ENCODE measurements around the gene PIM1. TPM values are rescaled to one million over a fixed set of nuclear protein-coding genes. Genes with fewer than 3 reads are reported as not detected.
"Not testable (repeated sequence)": the region's sequence is repeated elsewhere in the genome, so short reads cannot be mapped to it uniquely, and the experiment has no call there.

Gene PIM1
- total RNA-seq, 2 experiments from 2014 or later, result 432 to 449 TPM

DNA sequence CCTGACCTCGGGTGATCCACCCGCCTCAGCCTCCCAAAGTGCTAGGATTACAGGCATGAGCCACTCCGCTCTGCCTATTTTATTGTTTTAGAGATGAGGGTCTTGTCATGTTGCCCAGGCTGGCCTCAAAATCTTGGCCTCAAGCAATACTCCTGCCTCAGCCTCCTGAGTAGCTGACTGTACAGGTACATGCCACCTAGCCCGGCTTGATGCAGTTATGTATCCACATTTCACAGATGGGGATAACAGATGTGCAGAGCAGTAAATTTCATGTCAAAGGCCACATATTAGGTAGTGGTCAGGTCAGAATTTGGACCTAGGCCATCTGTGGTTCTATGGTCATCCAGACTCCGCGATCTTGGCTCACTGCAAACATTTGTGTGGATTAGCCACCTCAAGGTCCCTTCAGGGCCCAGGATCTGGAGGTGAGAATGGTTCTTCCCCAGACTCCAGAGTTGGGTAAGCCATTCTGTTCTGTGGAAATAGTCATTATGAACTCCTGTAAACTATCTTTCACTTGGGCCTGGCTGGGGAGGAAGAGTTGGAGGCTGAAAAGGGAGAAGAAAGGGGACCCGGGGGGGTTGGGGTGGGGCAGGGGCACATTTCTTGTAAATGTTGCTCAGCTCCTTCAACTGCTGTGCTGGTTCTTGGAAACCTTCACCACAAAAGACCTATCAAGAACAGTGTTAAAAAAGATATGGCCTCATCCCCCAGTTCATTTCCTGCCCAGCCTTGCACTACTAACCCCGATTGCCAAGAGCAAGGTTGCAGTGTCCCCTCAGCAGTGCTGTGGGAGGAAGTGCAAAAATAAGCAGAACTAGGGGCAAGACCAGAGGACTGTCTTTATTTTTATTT, 13.0 kb downstream of the PIM1 start:
- ChIA-PET CTCF (interaction anchor here (0.7 to 18.8 kb wide), 6 partner anchors 11 to 416 kb away, joined by 3 to 584 read pairs (median 53); partner anchors contain the start of gene PIM1), POLR2A (interaction anchor here (0.7 to 6.9 kb wide), 8 partner anchors 10 to 158 kb away, joined by 3 to 128 read pairs (median 4); partner anchors contain the start of gene PIM1)
- Mint-ChIP-seq H3K36me3 (ENCODE audit: low read depth) (peaks cover 25% of the 10 kb centered on the region), H3K4me1 (ENCODE audit: low read depth) (peaks cover 73% of the 10 kb centered on the region), H3K4me3 (peak overlapping the region; percentile 36), H3K27me3 (ENCODE audit: low read depth) (no peaks in the 10 kb centered on the region), H3K9me3 (ENCODE audit: insufficient read depth) (peaks cover 6% of the 10 kb centered on the region), H3K27ac (peak overlapping the region; percentile 96)
- ATAC-seq (peak; percentile 95), DNase-seq (peak; percentile 89)

DNA sequence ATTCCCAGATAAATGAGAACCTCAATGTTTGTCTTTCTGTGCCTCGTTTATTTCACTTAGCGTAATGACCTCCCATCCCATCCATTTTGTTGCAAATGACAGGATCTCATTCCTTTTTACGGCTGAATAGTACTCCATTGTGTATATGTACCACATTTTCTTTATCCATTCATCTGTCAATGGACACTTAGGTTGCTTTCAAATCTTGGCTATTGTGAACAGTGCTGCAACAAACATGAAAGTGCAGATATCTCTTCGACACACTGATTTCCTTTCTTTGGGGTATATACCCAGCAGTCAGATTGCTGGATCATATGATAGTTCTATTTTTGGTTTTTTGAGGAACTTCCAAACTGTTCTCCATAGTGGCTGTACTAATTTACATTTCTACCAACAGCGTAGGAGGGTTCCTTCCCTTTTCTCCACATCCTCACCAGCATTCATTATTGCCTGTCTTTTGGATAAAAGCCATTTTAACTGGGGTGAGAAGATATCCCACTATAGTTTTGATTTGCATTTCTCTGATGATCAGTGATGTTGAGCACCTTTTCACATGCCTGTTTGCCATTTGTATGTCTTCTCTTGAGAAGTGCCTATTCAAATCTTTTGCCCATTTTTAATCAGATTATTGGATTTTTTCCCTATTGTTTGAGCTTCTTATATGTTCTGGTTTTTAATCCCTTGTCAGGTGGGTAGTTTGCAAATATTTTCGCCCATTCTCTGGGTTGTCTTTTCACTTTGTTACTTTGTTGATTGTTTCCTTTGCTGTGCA, 16.2 kb downstream of the PIM1 start:
- CTCF ChIA-PET, result interaction anchor here (0.9 to 4.8 kb wide), 10 partner anchors 9 to 167 kb away, joined by 3 to 53 read pairs (median 16); partner anchors contain the start of gene PIM1
- not testable (repeated sequence) for DNase-seq; ATAC-seq; H3K9me3 Mint-ChIP-seq (ENCODE audit: insufficient read depth); H3K27me3 Mint-ChIP-seq (ENCODE audit: low read depth); H3K4me3 Mint-ChIP-seq
- Mint-ChIP-seq H3K36me3 (ENCODE audit: low read depth) (peaks cover 26% of the 10 kb centered on the region), H3K27ac (peak overlapping the region; percentile 77), H3K4me1 (ENCODE audit: low read depth) (peaks cover 75% of the 10 kb centered on the region)
- POLR2A ChIA-PET, result interaction anchor here (1.6 to 5.8 kb wide), 5 partner anchors 10 to 137 kb away, joined by 7 to 74 read pairs (median 28); partner anchors contain the start of gene PIM1

- peaks cover 73% of the 10 kb centered on the region for H3K4me1 Mint-ChIP-seq (ENCODE audit: low read depth)
- H3K36me3 Mint-ChIP-seq (ENCODE audit: low read depth), result peaks cover 22% of the 10 kb centered on the region
- DNase-seq (no peak), ATAC-seq (no peak)
- H3K27me3 Mint-ChIP-seq (ENCODE audit: low read depth), result no peaks in the 10 kb centered on the region
- H3K9me3 Mint-ChIP-seq (ENCODE audit: insufficient read depth), result peaks cover 6% of the 10 kb centered on the region
- CTCF ChIA-PET, result interaction anchor here (0.9 to 4.8 kb wide), 12 partner anchors 10 to 169 kb away, joined by 3 to 53 read pairs (median 12); partner anchors contain the start of gene PIM1
- H3K4me3 Mint-ChIP-seq, result peak overlapping the region; percentile 38
- H3K27ac Mint-ChIP-seq, result peak overlapping the region; percentile 94
- POLR2A ChIA-PET, result interaction anchor here (0.7 to 5.8 kb wide), 9 partner anchors 11 to 313 kb away, joined by 3 to 74 read pairs (median 7); partner anchors contain the start of genes MTCH1, PIM1 and TBC1D22B
These were observed 17.5 kb downstream of the PIM1 start for GRCh38 chr6:37187321-37188022.

DNA sequence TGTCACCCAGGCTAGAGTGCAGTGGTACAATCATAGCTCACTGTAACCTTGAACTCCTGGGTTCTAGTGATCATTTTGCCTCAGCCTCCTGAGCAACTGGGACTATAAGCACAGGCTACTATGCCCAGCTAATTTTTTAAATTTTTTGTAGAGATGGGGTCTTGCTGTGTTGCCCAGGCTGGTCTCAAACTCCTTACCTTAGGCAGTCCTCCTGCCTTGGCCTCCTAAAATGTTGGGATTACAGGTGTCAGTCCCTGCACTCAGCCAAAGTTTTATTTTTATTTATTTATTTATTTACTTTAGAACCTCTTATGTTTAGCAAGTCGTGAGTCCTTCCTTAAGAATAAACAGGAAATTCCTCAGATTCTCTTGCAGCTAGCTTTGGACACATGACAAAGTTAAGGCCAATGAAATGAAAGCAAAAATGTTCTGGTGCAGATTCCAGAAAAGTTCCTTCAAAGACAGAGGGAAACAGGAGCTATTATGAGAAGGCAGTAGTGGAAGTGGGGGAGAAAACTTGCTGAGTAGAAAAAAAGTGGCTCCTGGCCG, 19.1 kb downstream of the PIM1 start:
- no peak overlapping the region for H3K4me3 Mint-ChIP-seq
- POLR2A ChIA-PET, result interaction anchor here (0.9 to 5.8 kb wide), 6 partner anchors 12 to 244 kb away, joined by 3 to 74 read pairs (median 6); partner anchors contain the start of gene CMTR1
- peaks cover 72% of the 10 kb centered on the region for H3K4me1 Mint-ChIP-seq (ENCODE audit: low read depth)
- peaks cover 18% of the 10 kb centered on the region for H3K36me3 Mint-ChIP-seq (ENCODE audit: low read depth)
- ATAC-seq (no peak), DNase-seq (no peak)
- CTCF ChIA-PET, result interaction anchor here (0.7 to 4.8 kb wide), 11 partner anchors 12 to 171 kb away, joined by 3 to 53 read pairs (median 6); no protein-coding TSS in a partner anchor
- peaks cover 6% of the 10 kb centered on the region for H3K9me3 Mint-ChIP-seq (ENCODE audit: insufficient read depth)
- H3K27ac Mint-ChIP-seq, result peak overlapping the region; percentile 85
- H3K27me3 Mint-ChIP-seq (ENCODE audit: low read depth), result no peaks in the 10 kb centered on the region

DNA sequence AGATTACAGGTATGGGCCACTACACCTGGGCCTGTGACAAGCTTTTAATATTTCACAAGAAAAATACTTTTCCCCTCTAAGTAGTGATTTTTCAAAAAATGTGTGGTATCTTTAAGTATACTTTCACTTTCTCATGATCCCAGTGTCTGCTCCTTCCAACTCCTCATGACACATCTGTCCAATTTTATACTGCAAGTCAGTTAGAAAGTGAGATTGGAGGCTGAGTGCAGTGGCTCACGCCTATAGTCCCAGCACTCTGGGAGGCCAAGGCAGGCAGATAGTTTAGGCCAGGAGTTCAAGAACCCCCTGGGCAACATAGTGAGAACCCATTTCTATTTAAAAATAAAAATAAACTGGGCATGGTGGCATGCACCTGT, 20.2 kb downstream of the PIM1 start:
- peak overlapping the region; percentile 85 for H3K27ac Mint-ChIP-seq
- peaks cover 76% of the 10 kb centered on the region for H3K4me1 Mint-ChIP-seq (ENCODE audit: low read depth)
- DNase-seq, result no peak
- ChIA-PET CTCF (interaction anchor here (1.1 to 4.8 kb wide), 7 partner anchors 10 to 172 kb away, joined by 3 to 53 read pairs (median 6); no protein-coding TSS in a partner anchor), POLR2A (interaction anchor here (0.6 to 5.8 kb wide), 9 partner anchors 12 to 243 kb away, joined by 3 to 74 read pairs (median 4); partner anchors contain the start of gene CMTR1)
- no peaks in the 10 kb centered on the region for H3K27me3 Mint-ChIP-seq (ENCODE audit: low read depth)
- ATAC-seq, result peak; percentile 45
- peaks cover 21% of the 10 kb centered on the region for H3K36me3 Mint-ChIP-seq (ENCODE audit: low read depth)
- peaks cover 6% of the 10 kb centered on the region for H3K9me3 Mint-ChIP-seq (ENCODE audit: insufficient read depth)
- peak overlapping the region; percentile 12 for H3K4me3 Mint-ChIP-seq

DNA sequence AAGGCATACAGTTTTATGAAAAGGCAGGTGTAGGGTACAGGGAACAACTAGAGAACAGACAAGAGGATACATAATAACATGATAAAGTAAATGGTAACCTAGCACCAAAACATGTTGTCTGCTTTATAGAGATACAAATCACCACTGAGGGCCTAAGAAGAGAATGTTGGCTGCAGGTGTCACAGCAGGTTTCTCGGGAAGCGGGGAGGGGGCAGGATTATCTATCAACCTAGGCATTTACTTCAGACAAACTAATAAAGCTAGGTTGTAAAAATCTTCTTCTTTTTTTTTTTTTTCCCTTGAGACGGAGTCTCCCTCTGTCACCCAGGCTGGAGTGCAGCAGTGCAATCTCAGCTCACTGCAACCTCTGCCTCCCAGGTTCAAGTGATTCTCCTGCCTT, 22.7 kb downstream of the PIM1 start:
- CTCF ChIA-PET, result interaction anchor here (2.0 to 9.0 kb wide), 3 partner anchors 16 to 174 kb away, joined by 10 to 85 read pairs (median 22); no protein-coding TSS in a partner anchor
- peaks cover 12% of the 10 kb centered on the region for H3K36me3 Mint-ChIP-seq (ENCODE audit: low read depth)
- no peaks in the 10 kb centered on the region for H3K9me3 Mint-ChIP-seq (ENCODE audit: insufficient read depth)
- H3K27me3 Mint-ChIP-seq (ENCODE audit: low read depth), result no peaks in the 10 kb centered on the region
- no peak overlapping the region for H3K4me3 Mint-ChIP-seq
- peaks cover 53% of the 10 kb centered on the region for H3K4me1 Mint-ChIP-seq (ENCODE audit: low read depth)
- ATAC-seq (peak; percentile 13), DNase-seq (no peak)
- POLR2A ChIA-PET, result interaction anchor here (0.6 to 1.1 kb wide), 2 partner anchors 18 to 144 kb away, joined by 3 to 4 read pairs; no protein-coding TSS in a partner anchor
- H3K27ac Mint-ChIP-seq, result peak overlapping the region; percentile 74

DNA sequence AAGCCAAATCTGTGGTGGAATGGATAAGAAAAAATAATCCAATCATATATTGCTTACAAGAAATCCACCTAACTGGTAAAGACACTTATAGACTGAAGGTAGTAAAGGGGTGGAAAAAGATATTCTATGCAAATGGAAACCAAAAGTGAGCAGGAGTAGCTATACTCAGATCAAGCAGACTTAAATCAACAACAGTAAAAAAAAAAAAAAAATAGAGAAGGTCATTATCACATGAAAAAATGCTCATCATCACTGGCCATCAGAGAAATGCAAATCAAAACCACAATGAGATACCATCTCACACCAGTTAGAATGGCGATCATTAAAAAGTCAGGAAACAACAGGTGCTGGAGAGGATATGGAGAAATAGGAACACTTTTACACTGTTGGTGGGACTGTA, 24.9 kb downstream of the PIM1 start:
- not testable (repeated sequence) for DNase-seq; H3K36me3 Mint-ChIP-seq (ENCODE audit: low read depth); H3K27me3 Mint-ChIP-seq (ENCODE audit: low read depth); H3K9me3 Mint-ChIP-seq (ENCODE audit: insufficient read depth); H3K4me3 Mint-ChIP-seq
- ChIA-PET POLR2A (interaction anchor here (0.7 to 2.3 kb wide), 10 partner anchors 11 to 177 kb away, joined by 3 to 9 read pairs (median 4); no protein-coding TSS in a partner anchor), CTCF (interaction anchor here (0.7 to 9.0 kb wide), 8 partner anchors 8 to 309 kb away, joined by 3 to 85 read pairs (median 8); partner anchors contain the start of gene C6orf89)
- peaks cover 35% of the 10 kb centered on the region for H3K4me1 Mint-ChIP-seq (ENCODE audit: low read depth)
- ATAC-seq, result peak; percentile 53
- H3K27ac Mint-ChIP-seq, result peak overlapping the region; percentile 30

DNA sequence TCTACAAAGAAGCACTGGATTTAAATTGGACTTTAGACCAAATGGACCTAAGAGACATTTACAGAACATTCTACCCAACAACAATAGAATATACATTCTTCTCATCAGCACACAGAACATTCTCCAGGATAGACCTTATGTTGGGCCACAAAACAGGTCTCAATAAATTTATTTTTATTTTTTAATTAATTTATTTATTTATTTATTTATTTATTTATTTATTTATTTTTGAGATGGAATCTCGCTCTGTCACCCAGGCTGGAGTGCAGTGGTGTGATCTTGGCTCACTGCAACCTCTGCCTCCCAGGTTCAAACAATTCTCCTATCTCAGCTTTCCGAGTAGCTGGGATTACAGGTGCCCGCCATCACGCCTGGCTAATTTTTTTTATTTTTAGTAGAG, 26.5 kb downstream of the PIM1 start:
- H3K4me1 Mint-ChIP-seq (ENCODE audit: low read depth), result peaks cover 40% of the 10 kb centered on the region
- H3K27ac Mint-ChIP-seq; H3K27me3 Mint-ChIP-seq (ENCODE audit: low read depth); H3K9me3 Mint-ChIP-seq (ENCODE audit: insufficient read depth); H3K36me3 Mint-ChIP-seq (ENCODE audit: low read depth); DNase-seq; ATAC-seq; H3K4me3 Mint-ChIP-seq: not testable (repeated sequence)
- CTCF ChIA-PET, result interaction anchor here (9.0 to 22.1 kb wide), 2 partner anchors 12 to 174 kb away, joined by 85 to 769 read pairs; no protein-coding TSS in a partner anchor
- POLR2A ChIA-PET, result interaction anchor here (15.8 kb wide), 1 partner anchor 23 kb away, joined by 351 read pairs; the partner anchor contains the start of gene PIM1

GRCh38 chr6:37200085-37200484, 30.1 kb downstream of the PIM1 start:
- POLR2A ChIA-PET, result interaction anchor here (0.8 to 15.8 kb wide), 3 partner anchors 27 to 149 kb away, joined by 3 to 351 read pairs (median 4); partner anchors contain the start of gene PIM1
- Mint-ChIP-seq H3K36me3 (ENCODE audit: low read depth) (peaks cover 2% of the 10 kb centered on the region), H3K4me1 (ENCODE audit: low read depth) (peaks cover 46% of the 10 kb centered on the region)

GRCh38 chr6:37201726-37202125, 31.8 kb downstream of the PIM1 start:
- DNase-seq (no peak), ATAC-seq (no peak)
- H3K9me3 Mint-ChIP-seq (ENCODE audit: insufficient read depth), result no peaks in the 10 kb centered on the region
- peaks cover 60% of the 10 kb centered on the region for H3K4me1 Mint-ChIP-seq (ENCODE audit: low read depth)
- H3K27ac Mint-ChIP-seq, result peak overlapping the region; percentile 88
- CTCF ChIA-PET, result interaction anchor here (1.0 to 22.1 kb wide), 7 partner anchors 8 to 180 kb away, joined by 3 to 769 read pairs (median 4); no protein-coding TSS in a partner anchor
- no peak overlapping the region for H3K4me3 Mint-ChIP-seq
- POLR2A ChIA-PET, result interaction anchor here (0.5 to 15.8 kb wide), 4 partner anchors 28 to 1378 kb away, joined by 3 to 351 read pairs (median 5); partner anchors contain the start of gene PIM1
- H3K36me3 Mint-ChIP-seq (ENCODE audit: low read depth), result peaks cover 2% of the 10 kb centered on the region
- no peaks in the 10 kb centered on the region for H3K27me3 Mint-ChIP-seq (ENCODE audit: low read depth)

More at GRCh38 chr6:37200085-37200484, 30.1 kb downstream of the PIM1 start:
- peak overlapping the region; percentile 3 for H3K27ac Mint-ChIP-seq
- DNase-seq (no peak), ATAC-seq (no peak)
- H3K27me3 Mint-ChIP-seq (ENCODE audit: low read depth), result no peaks in the 10 kb centered on the region
- H3K4me3 Mint-ChIP-seq, result no peak overlapping the region
- CTCF ChIA-PET, result interaction anchor here (0.9 to 22.1 kb wide), 7 partner anchors 8 to 178 kb away, joined by 3 to 769 read pairs (median 4); no protein-coding TSS in a partner anchor
- H3K9me3 Mint-ChIP-seq (ENCODE audit: insufficient read depth), result no peaks in the 10 kb centered on the region

Data from activated CD8-positive, alpha-beta T cell treated with anti-CD3 and anti-CD28 coated beads, Interleukin-2, amount 10 ng/mL, durations not matched to agents 7 days and 5 days (primary cell).